Osteoblast (primary cell): ENCODE results near the gene MANF. TPM values are rescaled to one million over a fixed set of nuclear protein-coding genes. Genes with fewer than 3 reads are reported as not detected.

Experiments
- DNase-seq: peaks from one replicate; pipeline ENCODE4 v3.0.0; 2011; ENCODE audit warnings: low spot score, mixed read lengths; ENCODE audit not compliant: insufficient read length; ENCODE audit errors: missing footprints
- H2AFZ ChIP-seq: 2 replicates; pipeline ENCODE4 v1.6.0; 2011; ENCODE audit warnings: mild to moderate bottlenecking, low read length
- H3K27ac ChIP-seq: 2 replicates; pipeline ENCODE4 v1.5.1; 2011; ENCODE audit warnings: mild to moderate bottlenecking, low read depth, low read length, moderate library complexity
- H3K27me3 ChIP-seq: 2 replicates; pipeline ENCODE4 v1.6.0; 2012; ENCODE audit warnings: mild to moderate bottlenecking, control low read depth, inconsistent platforms, low read length, moderate library complexity; ENCODE audit not compliant: insufficient read depth
- H3K36me3 ChIP-seq: 2 replicates; pipeline ENCODE4 v1.5.1; 2011; ENCODE audit warnings: mild to moderate bottlenecking, low read length, control low read depth, moderate library complexity; ENCODE audit not compliant: insufficient read depth
- H3K4me1 ChIP-seq: 2 replicates; pipeline ENCODE4 v1.5.1; 2011; ENCODE audit warnings: mild to moderate bottlenecking, low read length, control low read depth, moderate library complexity; ENCODE audit not compliant: insufficient read depth
- H3K4me2 ChIP-seq: 2 replicates; pipeline ENCODE4 v1.6.0; 2011; ENCODE audit warnings: mild to moderate bottlenecking, low read length; ENCODE audit not compliant: insufficient read depth
- H3K4me3 ChIP-seq: fragments of 200-600 bp; sonication (generic); 3 replicates; pipeline ENCODE4 v1.5.1; 2012; ENCODE audit warnings: mild to moderate bottlenecking, low read length, inconsistent platforms; ENCODE audit not compliant: insufficient read depth
- H3K79me2 ChIP-seq: 2 replicates; pipeline ENCODE4 v1.6.0; 2012; ENCODE audit warnings: mild to moderate bottlenecking, low read length, control low read depth, inconsistent platforms; ENCODE audit not compliant: insufficient read depth
- H3K9me3 ChIP-seq: 2 replicates; pipeline ENCODE4 v1.5.1; 2011; ENCODE audit warnings: low read depth, low read length, control low read depth
- H4K20me1 ChIP-seq: 2 replicates; pipeline ENCODE4 v1.6.0; 2012; ENCODE audit warnings: mild to moderate bottlenecking, low read length, control low read depth; ENCODE audit not compliant: insufficient read depth
- total RNA-seq: library from RNA; depleted of rRNA; stranded (reverse); fragments of >200 nt; gene quantifications from 2 replicates; pipeline ENCODE4 v1.2.3, GENCODE V29; 2012
- TF ChIP-seq, protein P1 (sequence below): IDR thresholded peaks from 2 replicates; pipeline ENCODE4 v1.5.1; 2011; ENCODE audit warnings: mild to moderate bottlenecking, low read depth, low read length, moderate library complexity; ENCODE audit errors: extremely low read depth

The MANF gene
- total RNA-seq, 1 donor, result 37.3 TPM

DNA sequence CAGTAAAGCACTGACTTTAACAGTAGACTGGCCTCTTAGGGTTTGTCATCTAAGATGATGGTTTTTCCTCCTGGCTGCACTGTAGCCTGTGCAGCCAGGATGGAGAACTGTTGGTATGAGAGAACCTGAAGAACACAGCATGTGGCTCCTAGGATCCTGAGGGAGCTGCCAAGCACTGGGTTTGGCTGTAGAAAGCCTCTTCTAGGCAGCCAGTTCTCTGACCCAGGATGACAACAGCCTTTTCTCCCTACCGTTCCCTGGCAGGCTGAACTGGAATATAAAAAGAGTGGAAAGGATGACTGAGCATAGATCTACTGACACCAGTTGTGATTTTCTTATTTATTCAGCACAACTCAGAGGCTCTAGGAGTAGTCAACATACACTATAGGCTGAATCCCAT, 34.3 kb upstream of the MANF start:
- H4K20me1 ChIP-seq, result no peaks in the 10 kb centered on the region
- H2AFZ ChIP-seq, result peak overlapping the region; percentile 11
- no peak overlapping the region for H3K4me2 ChIP-seq
- H3K9me3 ChIP-seq, result no peaks in the 10 kb centered on the region
- no peak overlapping the region for H3K4me3 ChIP-seq
- TF ChIP-seq, protein P1, sequence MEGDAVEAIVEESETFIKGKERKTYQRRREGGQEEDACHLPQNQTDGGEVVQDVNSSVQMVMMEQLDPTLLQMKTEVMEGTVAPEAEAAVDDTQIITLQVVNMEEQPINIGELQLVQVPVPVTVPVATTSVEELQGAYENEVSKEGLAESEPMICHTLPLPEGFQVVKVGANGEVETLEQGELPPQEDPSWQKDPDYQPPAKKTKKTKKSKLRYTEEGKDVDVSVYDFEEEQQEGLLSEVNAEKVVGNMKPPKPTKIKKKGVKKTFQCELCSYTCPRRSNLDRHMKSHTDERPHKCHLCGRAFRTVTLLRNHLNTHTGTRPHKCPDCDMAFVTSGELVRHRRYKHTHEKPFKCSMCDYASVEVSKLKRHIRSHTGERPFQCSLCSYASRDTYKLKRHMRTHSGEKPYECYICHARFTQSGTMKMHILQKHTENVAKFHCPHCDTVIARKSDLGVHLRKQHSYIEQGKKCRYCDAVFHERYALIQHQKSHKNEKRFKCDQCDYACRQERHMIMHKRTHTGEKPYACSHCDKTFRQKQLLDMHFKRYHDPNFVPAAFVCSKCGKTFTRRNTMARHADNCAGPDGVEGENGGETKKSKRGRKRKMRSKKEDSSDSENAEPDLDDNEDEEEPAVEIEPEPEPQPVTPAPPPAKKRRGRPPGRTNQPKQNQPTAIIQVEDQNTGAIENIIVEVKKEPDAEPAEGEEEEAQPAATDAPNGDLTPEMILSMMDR, result no peak
- no peaks in the 10 kb centered on the region for H3K4me1 ChIP-seq
- H3K27ac ChIP-seq, result no peak overlapping the region
- no peaks in the 10 kb centered on the region for H3K36me3 ChIP-seq
- DNase-seq, result no peak
- H3K27me3 ChIP-seq, result no peaks in the 10 kb centered on the region
- no peaks in the 10 kb centered on the region for H3K79me2 ChIP-seq

DNA sequence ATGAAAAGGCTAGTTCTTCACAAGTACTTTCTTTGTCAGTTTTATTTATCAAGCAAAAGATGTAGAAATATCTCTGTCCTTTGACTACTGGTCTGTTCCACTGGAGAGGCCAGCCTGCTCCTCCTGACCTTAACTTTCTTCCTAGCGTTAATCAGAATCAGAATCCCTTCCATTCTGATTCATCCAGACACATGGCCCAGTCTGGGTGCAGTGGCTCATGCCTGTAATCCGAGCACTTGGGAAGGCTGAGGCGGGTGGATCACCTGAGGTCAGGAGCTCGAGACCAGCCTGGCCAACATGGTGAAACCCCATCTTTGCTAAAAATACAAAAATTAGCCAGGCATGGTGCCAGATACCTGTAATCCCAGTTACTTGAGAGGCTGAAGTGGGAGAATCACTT, 32.0 kb upstream of the MANF start:
- H4K20me1 ChIP-seq, result no peaks in the 10 kb centered on the region
- no peak for DNase-seq
- H3K27me3 ChIP-seq, result no peaks in the 10 kb centered on the region
- H3K4me3 ChIP-seq, result no peak overlapping the region
- H3K9me3 ChIP-seq, result no peaks in the 10 kb centered on the region
- H3K4me2 ChIP-seq, result no peak overlapping the region
- no peaks in the 10 kb centered on the region for H3K36me3 ChIP-seq
- H3K27ac ChIP-seq, result no peak overlapping the region
- TF ChIP-seq, protein P1, result no peak
- H3K79me2 ChIP-seq, result no peaks in the 10 kb centered on the region
- H2AFZ ChIP-seq, result no peak overlapping the region
- H3K4me1 ChIP-seq, result no peaks in the 10 kb centered on the region

DNA sequence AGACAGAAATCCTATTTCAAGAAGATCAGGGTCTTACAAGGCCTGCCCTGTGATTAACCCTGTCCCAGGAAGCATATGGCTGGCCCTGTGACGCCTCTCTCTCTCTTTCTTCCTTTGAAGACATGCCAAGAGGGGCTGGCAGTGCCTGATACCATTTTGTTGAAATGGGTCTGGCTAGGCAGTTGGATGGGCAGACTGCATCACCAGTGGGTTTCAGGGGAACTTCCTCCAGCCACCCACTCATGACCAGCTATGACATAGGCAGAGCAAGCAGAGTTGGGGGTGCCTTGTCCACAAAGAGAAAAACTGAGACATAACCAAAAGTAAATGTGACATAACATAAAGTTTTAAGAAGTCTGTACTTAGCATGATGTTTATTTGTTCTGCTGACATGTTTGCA, 31.4 kb upstream of the MANF start:
- H4K20me1 ChIP-seq, result no peaks in the 10 kb centered on the region
- TF ChIP-seq, protein P1, result no peak
- H3K4me2 ChIP-seq, result no peak overlapping the region
- H2AFZ ChIP-seq, result peak overlapping the region; percentile 23
- H3K27me3 ChIP-seq, result no peaks in the 10 kb centered on the region
- DNase-seq, result no peak
- H3K4me1 ChIP-seq, result no peaks in the 10 kb centered on the region
- H3K4me3 ChIP-seq, result no peak overlapping the region
- no peaks in the 10 kb centered on the region for H3K36me3 ChIP-seq
- H3K9me3 ChIP-seq, result no peaks in the 10 kb centered on the region
- no peaks in the 10 kb centered on the region for H3K79me2 ChIP-seq
- no peak overlapping the region for H3K27ac ChIP-seq

DNA sequence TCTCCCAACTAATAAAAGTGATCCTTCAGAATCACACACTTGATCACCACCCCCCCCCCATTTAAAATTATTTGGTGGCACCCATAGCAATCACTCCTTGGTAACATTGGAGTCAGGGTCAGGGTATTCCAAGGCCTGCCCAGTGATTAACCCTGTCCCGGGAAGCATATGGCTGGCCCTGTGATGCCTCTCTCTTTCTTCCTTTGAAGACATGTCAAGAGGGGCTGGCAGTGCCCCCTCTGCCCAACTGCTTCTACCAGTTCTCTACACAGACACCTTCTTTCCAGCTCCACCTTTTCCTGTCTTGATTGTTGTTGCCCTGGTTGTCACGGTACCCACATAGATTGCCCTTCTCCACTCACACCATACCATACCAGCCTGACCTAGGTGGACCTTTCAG, 30.9 kb upstream of the MANF start:
- Histone ChIP-seq H3K36me3 (no peaks in the 10 kb centered on the region), H3K79me2 (no peaks in the 10 kb centered on the region), H3K27ac (no peak overlapping the region), H3K4me3 (no peak overlapping the region), H4K20me1 (no peaks in the 10 kb centered on the region), H3K9me3 (no peaks in the 10 kb centered on the region), H3K4me2 (no peak overlapping the region), H3K4me1 (no peaks in the 10 kb centered on the region), H3K27me3 (no peaks in the 10 kb centered on the region), H2AFZ (no peak overlapping the region)
- DNase-seq, result no peak
- TF ChIP-seq, protein P1, result no peak
